ENCODE results near the gene GNA12.

Gene GNA12

DNA sequence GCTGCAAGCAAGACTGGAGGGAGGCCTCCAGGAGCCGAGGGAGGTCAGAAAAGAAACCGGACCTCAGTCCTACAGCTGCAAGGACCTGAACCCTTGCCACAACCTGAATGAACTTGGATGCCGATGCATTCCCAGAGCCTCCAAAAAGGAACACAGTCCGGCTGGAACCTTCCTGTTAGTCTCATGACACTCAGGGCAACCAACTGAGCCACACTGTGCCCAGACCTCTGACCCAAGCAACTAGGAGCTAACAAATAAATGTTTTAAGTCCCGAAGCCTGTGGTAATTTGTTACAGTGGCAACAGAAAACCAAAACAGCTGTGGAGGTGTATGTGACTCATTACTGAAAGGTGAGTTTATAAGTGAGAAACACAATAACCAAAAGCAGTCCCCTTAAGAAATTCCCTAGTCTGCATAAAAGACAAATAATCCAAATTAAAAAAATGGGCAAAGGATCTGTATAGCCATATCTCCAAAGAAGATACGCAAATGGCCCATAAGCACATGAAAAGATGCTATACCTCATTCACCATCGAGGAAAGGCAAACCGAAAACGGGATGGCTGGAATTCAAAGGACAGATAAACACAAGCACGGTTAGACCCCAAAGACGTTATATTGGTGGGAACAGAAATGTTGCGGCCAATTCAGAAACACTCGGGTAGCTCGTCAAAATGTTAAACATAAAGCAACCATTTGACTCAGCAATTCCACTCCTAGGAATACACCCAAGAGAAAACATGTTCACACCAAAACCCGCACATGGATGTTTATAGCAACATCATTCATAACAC is 24.8 kb downstream of the GNA12 start:
- no peak for DNase-seq (ENCODE audit: extremely low read depth in 1 of 2, low read depth in 1 of 2)

DNA sequence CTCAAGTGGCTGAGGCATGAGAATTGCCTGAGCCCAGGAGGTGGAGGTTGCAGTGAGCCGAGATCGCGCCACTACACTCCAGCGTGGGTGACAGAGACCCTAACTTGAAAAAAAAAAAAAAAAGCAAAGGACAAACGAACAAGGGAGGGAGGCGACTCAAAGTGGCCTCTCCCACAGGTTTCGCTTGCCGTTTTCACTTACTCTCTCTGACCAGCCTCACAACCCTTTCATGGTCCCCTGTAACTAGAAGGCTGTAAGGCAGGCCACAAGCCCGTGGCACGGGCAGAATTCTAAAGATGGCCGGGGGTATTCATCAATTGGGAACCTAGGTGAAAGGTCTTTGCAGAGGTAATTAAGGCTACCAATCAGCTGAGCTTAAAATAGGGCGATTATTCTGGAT is 25.5 kb downstream of the GNA12 start:
- no peak for DNase-seq (ENCODE audit: extremely low read depth in 1 of 2, low read depth in 1 of 2)

DNA sequence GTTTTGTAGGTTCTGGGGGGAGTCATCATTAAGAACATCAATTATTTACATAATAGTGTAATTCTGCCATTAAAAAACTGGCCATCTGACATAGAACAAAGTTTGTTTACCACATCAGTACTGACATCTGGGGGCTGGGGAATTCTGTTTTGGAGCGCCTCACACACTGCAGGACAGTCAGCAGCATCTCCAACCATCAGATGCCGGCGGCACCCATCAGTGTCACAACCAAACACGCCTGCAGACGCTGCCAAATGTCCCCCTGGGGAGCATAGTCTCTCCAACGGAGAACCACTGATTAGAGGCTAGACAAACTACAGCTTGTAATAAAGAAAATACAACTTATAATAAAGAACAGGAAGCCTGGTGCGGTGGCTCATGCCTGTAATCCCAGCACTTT is 26.0 kb downstream of the GNA12 start:
- DNase-seq (ENCODE audit: extremely low read depth in 1 of 2, low read depth in 1 of 2) = no peak

DNA sequence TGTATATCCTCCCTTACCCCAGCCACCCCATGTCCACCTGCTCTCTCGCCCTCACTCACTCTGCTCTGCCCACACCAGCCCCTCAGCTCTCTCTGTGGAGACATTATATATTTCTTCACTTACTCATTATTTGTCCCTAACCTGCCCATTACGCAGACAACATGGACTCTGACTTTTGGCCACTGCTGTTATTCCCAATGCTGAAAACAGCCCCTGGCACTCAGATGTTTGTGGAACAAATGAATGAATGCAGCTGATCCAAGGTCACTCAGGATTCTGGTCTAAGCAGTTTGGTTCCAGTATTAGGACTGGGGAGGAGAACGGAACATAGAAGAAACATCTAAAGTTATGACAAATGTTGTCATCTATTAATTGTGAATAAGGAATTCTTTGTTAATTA is 26.7 kb downstream of the GNA12 start:
- DNase-seq (ENCODE audit: extremely low read depth in 1 of 2, low read depth in 1 of 2) = no peak

DNA sequence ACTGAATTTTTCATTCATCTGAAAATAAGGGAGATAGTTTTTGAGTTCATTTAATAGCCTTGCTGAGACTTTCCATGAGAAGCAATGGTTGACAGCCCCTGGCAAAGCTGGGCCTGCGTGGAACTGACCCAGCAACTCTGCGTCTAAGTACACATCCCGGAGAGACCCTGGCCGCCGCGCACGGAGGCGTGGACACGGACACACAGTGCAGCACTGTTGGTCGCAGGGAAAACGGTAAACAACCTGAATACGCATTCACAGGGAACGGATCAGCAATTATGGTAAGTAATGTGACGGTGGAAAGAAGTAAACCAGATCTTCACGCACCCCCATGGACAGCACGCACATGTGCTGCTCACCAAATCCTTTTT is 28.2 kb downstream of the GNA12 start:
- no peak for DNase-seq (ENCODE audit: extremely low read depth in 1 of 2, low read depth in 1 of 2)

DNA sequence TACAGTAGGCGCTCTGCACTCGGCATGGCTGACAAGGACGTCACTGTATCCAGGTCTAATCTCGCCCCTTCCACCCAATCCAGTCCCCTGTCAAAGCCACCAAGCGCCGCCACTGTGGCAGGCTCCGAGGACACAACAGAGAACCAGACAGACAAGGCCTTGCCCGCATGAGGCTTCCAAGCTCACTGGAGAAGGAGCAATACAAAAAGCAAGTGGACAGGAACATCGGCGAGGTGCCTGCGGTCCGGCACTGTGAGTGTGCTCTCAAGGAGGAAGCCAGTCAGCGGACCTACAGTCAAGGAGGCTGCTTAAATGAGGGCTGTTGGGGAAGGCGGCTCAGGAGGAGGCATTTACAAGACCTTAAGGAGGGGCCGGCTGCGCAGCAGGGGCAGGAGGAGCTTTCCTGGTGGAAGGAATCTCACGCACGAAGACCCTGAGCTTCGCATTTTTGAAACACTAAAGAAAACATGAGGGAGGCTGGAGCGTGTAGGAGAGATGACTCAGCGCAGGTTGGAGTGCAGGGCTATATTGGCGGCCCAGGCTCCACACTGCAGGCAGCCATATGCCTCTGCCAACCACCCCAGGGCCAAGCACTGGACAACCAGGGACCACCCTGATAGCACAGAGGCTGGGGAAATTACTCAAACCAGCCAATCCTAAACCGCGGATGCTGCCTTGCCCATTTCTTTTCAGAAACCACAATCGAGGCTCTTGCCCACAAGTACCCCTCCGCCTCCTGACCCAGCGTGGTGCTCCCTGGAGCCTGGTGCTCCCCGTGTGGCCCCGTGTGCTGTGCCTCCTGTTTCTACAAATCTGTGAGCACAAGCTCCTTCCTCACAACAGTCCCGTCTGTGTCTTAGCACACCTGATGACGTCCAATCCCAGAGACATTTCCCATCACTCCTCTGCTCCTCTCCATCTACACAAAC is 28.9 kb downstream of the GNA12 start:
- no peak for DNase-seq (ENCODE audit: extremely low read depth in 1 of 2, low read depth in 1 of 2)

DNA sequence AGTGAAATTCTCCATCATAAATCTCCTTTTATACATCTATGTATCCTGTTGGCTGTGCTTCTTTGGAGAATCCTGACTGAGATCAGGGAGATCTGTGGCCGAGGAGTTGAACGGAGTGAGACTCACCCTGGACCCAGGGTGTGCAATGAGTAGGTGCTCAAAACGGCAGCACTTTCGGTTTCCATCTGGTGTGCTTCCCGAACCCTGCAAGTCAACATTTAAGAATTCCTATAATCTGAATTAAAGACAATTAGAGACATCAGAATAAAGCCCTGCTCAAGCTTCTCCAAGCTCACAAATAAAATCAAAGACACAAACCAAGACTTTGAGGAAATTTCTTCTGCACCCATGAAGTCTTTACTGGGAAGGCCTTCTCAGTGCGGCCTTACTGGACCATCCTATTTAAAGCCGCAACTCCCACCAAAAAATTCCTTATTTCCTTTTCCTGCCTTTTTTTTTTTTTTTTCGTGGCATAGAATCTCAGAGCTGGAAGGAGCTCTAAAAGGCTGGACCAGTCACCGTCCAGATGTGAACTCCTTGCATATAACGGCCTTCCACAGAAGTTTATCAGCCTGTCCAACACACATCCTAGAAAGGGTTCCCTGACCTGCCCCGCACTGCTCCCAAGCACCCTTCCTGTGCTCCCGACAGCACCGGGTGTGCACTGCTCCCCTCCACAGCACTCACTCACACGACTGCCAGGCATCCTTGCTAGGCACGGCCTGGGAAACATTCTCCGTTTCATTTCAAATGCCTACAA is 29.7 kb downstream of the GNA12 start:
- no peak for DNase-seq (ENCODE audit: extremely low read depth in 1 of 2, low read depth in 1 of 2)

DNA sequence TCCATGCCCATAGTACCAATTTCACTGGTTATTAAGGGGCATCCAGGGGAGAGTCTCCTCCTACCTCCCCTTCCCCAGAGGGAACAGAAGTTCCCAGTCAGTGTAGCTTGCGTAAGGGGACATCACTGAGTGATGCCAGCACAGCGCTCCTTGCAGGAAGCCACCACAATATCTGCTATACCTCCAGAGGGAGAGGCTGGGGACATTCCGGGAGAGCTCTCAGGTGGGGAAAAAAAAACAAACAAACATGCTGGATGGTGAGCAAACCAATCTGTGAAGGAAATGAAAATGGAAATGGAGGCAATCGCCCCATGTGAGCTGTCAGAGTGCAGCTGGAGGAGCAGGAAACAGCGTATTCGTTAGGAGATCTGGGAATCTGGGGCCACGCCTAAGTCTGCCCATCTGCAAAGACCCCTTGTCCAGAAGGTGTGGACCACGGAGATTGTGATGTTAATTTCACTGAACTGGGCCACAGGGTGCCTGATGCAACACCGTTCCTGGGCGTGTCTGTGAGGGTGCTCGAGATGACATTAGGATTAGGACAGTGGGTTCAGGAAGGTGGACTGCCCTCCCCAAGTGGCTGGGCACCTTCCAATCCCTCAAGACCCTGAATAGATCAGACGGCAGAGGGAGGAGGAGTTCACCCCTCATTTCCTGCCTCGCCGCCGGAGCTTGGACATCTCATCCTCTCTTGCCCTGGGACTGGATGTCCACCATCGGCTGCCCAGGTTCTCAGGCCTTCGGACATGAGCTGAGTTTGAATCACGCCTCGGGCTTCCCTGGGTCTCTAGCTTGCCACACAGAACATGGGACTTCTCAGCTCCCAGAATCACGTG is 30.5 kb downstream of the GNA12 start:
- no peak for DNase-seq (ENCODE audit: extremely low read depth in 1 of 2, low read depth in 1 of 2)

DNA sequence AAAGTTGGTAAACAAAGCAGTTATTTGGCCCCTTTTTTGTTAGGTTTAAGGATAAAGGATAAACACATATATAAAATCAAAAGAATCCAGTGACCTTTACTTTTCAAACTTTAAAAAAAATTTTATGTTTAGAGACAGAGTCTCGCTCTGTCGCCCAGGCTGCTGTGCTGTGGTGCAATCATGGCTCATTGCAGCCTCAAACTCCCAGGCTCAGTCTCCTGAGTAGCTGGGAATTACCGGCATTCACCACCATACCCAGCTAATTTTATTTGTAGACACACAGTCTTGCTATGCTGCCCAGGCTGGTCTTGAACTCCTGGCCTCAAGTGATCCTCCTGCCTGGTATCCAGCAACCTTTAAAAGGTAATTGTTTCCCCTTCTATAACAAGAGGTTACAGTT is 31.3 kb downstream of the GNA12 start:
- DNase-seq (ENCODE audit: extremely low read depth in 1 of 2, low read depth in 1 of 2) = no peak

DNA sequence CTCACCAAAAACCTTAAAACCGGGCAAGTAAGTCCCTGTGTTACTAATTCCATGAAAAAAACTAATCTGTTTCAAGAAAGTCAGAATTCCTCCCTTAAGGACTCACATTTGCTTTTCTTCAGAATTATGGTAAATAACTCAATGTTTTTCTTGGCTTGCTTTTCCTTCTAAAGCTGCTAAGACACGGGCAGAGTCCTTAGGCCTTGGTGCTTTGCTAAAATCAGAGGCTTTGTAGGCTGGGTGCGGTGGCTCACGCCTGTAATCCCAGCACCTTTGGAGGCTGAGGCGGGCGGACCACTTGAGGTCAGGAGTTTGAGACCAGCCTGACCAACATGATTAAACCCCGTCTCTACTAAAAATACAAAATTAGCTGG is 32.0 kb downstream of the GNA12 start:
- DNase-seq (ENCODE audit: extremely low read depth in 1 of 2, low read depth in 1 of 2) = no peak

DNA sequence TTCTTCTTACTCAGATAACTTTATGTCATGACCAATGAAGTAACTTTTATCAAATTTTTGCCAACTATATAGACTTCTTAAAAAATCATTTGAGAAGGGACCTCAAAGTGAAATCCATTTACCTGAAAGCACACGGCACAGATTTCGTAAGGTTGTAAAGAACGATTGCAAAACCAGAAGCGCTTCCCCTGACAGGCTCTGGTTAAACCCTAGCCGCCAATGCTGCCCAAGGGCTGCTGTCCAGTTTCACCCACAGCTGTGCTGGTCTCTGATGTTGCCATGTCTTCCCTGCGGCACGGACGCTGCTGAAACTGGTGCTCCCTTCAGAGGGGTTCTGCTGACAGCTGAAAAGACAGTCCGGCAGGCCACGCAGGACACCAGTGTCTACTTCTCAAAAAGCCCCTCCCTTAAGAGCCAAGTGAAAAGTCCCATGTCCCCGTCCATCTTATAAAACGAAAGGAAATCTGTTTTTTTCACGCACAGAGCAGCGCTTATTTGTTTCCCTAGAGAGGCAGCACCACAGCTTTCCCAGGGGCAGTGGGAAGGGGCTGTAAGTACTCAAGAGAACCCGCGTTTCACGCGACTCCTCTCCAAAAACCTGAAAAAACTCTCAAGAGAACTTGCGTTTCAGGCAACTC is 32.5 kb downstream of the GNA12 start:
- DNase-seq (ENCODE audit: extremely low read depth in 1 of 2, low read depth in 1 of 2) = no peak

DNA sequence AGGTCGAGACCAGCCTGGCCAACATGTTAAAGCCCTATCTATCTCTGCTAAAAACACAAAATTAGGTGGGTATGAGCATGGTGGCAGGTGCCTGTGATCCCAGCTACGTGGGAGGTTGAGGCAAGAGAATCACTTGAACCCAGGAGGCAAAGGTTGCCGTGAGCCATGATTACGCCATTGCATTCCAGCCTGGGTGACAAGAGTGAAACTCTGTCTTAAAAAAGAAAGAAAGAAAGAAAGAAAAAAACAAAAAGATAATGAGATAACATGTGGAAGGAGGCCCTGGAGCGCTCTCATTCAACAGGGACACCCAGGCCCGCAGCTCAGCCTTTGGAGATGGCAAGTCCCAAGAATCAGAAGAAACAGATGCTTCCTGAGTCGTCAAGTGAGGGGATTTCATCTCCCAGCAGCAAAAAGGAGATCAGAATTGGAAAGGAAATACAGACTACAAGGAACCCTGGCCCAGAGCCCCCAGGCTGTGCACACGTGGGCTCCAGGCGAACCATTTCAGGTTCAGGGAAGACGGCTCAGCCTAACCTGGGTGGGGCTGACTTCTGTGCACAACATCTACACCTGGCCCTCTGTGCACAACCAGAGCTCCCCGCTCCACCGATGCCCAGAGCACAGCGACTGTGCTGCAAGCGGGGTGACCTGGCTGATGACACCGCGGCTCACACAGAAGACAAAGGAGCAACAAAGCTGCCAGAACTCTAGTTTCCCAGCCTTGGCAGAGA is 33.3 kb downstream of the GNA12 start:
- DNase-seq (ENCODE audit: extremely low read depth in 1 of 2, low read depth in 1 of 2) = no peak

DNA sequence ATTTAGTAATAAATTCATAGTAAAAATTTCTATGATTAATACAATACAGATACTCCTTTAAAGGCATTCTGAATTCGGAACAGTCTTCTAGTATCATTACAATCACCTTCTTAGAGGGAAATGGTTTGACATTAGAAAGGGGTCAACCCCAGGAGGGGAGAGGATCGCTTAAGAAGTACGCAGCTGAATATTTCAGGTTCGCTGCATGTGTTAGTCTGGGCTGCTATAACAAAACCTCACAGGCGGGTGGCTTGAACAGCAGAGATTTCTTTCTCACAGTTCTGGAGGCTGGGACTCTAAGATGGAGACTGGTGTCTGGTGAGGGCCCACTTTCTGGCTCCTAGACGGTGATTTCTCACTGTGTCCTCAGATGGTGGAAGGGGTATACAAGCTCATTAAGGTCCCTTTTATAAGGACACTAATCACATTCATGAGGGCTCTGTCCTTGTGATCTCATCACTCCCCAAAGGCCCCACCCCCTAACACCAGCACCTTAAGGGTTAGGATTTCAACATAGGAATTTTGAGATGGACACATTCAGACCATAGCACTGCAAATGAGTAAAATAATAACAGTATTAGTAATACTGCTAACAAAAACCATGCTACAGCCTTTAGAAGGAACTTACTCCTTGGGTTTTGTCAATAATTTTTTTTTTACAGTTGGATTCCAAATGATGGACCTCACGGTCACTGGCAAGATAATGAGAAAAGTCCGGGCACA is 34.0 kb downstream of the GNA12 start:
- no peak for DNase-seq (ENCODE audit: extremely low read depth in 1 of 2, low read depth in 1 of 2)

DNA sequence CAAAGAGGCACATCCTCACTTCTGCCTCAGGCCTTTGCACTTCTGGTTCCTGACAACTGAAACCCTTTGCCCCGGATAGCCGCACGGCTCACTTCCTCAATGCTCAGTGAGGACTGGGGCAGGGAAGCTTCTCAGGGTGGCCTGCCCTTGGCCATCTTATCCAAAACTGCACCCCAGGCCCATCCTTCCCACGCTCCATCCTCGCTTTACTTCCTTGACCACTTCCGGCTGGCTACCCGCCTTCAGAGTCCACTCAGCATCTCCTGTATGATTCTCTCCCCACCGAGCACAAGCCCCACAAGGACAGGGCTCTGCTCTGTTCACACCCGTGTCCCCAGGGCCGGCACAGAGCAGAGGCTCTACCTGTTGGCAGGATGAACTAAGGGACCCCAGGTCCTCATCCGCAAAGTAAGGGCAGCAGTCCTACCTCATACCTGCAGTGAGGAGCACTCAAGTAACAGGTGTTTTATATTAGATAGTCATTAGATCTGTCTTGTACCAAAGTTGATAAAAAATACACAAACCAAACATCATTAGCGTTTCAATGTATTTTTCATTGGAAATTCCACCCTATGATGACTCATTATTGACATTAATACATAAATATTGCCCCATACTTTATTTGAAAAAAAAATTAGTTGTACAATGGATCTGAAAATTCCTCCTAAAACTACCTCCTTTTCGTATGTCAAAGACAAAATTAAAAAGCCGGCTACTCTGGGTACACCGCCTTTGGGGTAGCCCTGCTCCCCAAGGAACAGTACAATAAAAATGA is 35.0 kb downstream of the GNA12 start:
- DNase-seq (ENCODE audit: extremely low read depth in 1 of 2, low read depth in 1 of 2) = no peak

DNA sequence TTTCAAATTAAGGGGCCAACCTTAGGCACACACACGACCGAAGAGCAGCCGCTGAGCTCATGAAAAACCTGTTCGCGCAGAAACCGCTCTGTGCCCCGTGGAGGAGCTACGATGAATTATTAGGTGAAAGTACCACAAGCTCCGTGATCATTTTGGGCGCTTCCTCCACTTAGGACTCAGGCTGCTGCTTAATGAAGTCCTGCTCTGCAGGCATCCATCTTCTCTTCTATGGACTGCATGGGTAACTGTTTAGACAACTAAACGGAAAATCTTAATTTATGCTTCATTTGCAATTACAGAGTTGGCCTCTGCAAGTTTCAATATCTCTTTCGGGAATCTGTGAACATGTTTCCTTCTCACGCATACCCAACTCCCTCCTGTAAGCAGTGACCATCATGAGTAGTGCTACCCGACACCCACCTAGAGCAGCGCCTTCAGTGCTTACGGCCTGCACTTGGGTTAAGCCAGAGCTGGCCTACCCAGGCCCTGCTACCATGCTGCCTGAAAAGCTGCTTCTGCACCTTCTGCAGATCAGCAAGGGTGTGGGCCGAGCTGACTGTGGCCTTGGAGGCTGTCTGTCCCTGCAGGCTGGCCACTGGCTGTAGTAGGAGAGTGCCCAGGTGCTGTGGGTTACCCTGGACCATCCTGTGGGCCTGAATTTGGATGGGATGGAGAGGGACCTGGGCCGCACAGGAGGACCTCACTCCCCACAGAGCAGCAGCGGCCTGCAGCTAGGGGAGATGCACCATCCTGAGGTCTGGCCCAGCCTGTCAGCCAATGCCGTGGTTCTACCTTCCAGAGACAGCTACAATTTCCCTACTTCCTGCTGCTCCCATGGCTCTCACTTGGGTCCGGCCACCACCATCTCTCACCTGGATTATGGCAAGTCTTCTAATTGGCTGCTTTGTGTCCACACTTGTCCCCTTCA is 36.0 kb downstream of the GNA12 start:
- no peak for DNase-seq (ENCODE audit: extremely low read depth in 1 of 2, low read depth in 1 of 2)

DNA sequence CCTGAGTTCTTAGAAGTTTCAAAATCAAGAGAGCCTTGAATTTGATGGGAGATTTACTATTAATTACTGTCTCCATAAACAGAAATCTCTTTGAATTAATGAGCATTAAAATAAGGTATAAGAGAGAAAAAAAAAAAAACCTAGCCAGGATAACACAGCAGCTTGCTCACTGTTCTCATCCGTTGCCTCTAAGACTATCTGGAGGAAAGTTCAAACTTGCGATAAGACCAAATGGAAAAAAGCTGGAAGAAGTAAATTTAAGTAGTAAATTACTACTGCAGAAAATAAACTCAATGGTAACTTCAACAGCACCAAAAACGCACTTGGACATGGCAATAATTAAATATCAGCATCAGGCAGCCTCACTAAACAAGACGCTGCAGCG is 36.7 kb downstream of the GNA12 start:
- DNase-seq (ENCODE audit: extremely low read depth in 1 of 2, low read depth in 1 of 2) = no peak

DNA sequence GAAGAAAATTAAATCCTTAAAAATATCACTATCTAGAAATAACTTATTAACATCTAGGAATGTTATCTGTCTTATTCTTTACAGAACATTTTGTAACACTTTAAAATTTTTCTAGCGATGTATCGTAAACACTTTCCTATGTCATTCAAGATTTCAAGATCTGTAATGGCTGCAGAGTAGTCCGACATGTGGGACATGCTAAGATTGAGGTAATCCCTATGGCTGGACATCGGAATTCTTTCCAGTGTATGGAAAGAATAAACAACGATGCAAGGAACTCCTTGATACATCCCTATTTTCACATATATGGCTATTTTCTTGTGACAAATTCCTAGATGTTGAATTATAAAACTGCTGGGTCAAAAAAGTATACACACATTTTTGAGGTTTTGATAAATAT is 37.5 kb downstream of the GNA12 start:
- DNase-seq (ENCODE audit: extremely low read depth in 1 of 2, low read depth in 1 of 2) = no peak

All from activated CD8-positive, alpha-beta memory T cell treated with anti-CD3 and anti-CD28 coated beads for 1 hour (primary cell).